AG09309 (cell line): ENCODE data around the gene KCNN2.

Source experiments
- DNase-seq: peaks from one replicate; pipeline ENCODE4 v3.0.0-alpha.2; 2010; ENCODE audit warnings: low read depth
- H3K4me3 ChIP-seq: 2 replicates; pipeline ENCODE4 v1.5.1; 2011; ENCODE audit warnings: mild to moderate bottlenecking, low read depth, low read length, moderate library complexity; ENCODE audit not compliant: control insufficient read depth
- TF ChIP-seq, protein P1 (sequence below): IDR thresholded peaks from 2 replicates; pipeline ENCODE4 v1.5.1; 2011; ENCODE audit warnings: mild to moderate bottlenecking, low read depth, low read length, inconsistent platforms; ENCODE audit not compliant: insufficient read depth, control insufficient read depth; ENCODE audit errors: missing control alignments

KCNN2 gene

DNA sequence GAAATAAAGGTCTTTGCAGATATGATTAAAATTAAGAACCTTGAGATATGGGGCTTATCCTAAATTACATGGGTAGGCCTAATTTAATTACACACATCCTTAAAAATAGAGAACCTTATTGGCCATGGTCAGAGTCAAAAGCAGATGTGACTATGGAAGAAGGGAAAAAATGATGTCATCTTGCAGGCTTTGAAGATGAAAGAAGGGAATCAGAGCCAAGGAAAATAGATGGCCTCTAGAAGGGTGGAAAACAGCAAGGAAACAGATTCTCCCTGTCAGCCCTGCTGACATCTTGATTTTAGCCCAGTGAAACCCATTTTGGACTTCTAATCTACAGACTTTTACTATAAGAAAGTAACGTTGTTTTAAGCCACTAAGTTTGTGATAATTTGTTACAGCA lies 37.6 kb upstream of the KCNN2 start:
- no peak overlapping the region for H3K4me3 ChIP-seq
- TF ChIP-seq, protein P1, sequence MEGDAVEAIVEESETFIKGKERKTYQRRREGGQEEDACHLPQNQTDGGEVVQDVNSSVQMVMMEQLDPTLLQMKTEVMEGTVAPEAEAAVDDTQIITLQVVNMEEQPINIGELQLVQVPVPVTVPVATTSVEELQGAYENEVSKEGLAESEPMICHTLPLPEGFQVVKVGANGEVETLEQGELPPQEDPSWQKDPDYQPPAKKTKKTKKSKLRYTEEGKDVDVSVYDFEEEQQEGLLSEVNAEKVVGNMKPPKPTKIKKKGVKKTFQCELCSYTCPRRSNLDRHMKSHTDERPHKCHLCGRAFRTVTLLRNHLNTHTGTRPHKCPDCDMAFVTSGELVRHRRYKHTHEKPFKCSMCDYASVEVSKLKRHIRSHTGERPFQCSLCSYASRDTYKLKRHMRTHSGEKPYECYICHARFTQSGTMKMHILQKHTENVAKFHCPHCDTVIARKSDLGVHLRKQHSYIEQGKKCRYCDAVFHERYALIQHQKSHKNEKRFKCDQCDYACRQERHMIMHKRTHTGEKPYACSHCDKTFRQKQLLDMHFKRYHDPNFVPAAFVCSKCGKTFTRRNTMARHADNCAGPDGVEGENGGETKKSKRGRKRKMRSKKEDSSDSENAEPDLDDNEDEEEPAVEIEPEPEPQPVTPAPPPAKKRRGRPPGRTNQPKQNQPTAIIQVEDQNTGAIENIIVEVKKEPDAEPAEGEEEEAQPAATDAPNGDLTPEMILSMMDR, result no peak
- no peak for DNase-seq

DNA sequence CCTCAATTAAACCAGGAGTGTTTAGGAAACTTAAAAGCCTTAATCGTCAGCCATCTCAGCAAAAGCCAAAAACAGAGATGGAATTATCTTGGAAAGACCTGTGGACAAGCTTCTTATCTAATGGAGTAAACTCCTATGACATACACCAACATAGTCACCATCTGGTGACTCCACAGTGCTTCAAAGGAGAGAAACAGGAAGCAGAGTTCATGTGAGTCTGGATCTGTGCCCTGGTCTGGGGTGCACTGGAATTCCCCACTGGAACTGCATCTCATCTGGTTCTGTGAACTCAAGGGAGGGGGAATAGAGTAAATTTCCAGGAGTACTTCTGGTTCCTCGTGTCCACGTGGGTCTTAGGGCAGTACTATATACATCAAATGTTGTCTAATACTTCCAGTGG lies 36.3 kb upstream of the KCNN2 start:
- no peak overlapping the region for H3K4me3 ChIP-seq
- TF ChIP-seq, protein P1, result no peak
- DNase-seq, result no peak

DNA sequence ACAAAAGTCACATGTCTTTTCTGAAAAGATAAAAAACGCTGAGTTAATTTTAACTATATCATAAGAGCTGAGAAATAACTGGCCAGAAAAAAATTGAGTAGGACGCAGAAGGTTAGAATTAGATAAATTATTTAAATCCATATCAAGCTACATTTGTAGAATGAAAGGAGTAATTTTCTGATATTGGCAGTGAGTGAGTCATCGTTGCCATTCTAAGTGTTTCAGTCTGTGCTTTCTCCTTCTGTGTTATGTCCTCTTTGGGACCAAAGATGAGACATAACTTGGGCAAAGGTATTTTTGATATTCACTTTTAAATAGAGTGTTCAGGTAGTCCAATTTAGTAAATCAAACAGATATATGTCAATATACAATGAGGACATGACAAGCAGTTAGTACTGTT lies 34.4 kb upstream of the KCNN2 start:
- TF ChIP-seq, protein P1, result no peak
- no peak for DNase-seq
- H3K4me3 ChIP-seq, result no peak overlapping the region

DNA sequence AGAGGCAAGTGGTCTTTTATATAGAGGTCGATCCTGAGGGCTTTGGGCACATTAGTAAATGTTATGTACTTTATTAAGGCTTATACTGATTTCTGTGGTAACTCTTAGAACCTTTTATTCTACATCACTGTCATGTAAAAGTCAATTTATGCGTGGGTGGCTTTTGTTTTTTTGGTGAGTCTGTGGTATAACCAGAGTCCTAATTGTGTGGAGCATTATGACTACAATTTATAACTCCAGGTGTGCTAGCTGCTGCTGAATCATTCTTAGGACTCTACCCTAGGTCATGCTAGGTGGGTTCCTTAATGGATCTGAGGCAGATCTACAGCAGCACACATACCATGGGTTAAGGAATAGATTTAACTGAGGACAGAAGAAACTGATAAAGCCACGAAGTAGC lies 33.9 kb upstream of the KCNN2 start:
- DNase-seq, result no peak
- TF ChIP-seq, protein P1, result no peak
- no peak overlapping the region for H3K4me3 ChIP-seq

DNA sequence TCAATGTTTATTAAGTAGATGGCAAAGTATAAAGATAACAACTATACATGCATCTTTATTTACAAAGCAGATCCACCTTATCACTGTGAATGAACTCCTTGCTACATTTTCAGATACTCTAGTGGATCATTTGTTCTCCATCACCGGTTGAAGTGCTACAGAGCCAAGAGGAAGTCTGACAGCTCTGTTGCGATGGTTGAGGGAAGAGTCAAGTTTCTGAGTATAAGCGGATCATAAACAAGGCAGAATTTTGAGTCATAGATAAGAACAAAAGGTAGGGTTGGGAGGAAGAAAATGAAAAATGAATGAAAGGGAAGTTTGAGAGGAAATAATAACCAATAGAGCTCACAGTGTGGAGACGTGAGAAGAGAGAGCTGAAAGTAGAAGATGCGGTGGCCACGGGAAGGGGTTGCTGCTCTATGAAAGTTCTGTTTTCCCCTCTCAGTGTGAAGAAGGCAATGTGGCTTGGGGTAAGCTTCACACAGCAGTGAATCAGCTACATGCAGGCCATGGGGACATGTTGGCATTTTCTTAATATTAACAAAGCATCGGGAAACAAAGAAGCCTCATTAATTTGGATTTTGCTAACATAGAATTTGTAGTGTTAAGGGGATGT lies 30.8 kb upstream of the KCNN2 start:
- DNase-seq, result no peak
- TF ChIP-seq, protein P1, result no peak
- no peak overlapping the region for H3K4me3 ChIP-seq

DNA sequence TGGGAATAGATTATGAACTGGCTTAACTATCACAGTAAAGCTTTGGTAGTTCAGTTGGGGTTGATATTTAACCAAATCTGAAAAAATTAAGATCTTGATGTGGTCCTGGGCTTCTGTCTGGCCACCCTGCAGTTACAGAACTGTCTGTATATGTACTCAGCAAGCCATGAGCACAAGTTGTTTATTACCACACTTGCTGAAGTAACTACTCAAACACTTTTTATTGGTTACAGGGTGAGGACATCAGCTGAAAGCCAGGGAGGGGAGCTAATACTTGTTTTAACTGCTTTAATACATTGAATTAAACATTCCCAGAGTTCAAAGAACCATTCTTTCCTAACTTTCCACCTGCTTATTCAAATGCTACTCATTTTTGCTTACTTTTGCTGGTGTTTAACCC lies 29.4 kb upstream of the KCNN2 start:
- no peak overlapping the region for H3K4me3 ChIP-seq
- DNase-seq, result no peak
- TF ChIP-seq, protein P1, result no peak

DNA sequence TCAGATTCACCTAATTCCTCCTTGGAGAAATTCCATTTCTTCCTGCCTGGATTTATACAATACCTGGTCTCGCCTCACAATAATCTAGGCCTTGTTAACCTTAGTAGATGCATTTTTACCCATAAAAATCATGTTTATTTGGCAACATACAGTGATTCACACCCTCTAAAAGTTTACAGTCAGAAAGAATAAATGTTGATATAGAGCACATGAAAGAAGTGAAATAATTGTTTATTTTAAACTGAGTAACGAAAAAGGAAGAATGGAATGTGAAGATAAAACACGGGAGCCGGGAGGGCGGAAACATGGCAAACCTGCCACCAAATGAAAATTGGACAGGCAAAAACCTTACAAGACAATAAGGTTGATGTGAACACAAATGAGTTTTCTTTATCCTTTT lies 28.9 kb upstream of the KCNN2 start:
- DNase-seq, result no peak
- H3K4me3 ChIP-seq, result no peak overlapping the region
- TF ChIP-seq, protein P1, result no peak
